ENCODE data around the gene LMNA.
"Not testable (repeated sequence)": the region's sequence is repeated elsewhere in the genome, so short reads cannot be mapped to it uniquely, and the experiment has no call there.

Gene LMNA

DNA sequence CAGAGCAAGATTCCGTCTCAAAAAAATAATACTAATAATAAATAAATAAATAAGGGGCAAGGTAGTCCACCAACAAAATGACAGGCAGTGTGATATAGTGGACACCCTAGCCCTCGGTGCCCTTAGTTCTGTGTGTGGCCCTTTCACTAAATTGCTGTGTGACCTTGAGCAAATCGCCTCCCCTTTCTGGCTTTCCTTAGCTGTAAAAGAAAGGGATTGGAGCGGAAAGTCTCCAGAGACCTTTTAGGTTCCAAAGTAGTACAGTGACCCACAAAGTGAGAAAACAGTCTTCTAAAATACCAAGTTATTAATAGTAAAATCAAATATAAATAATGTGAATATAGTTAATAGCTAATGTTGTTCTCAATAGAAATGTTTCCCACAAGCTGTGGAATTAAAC is 7.6 kb downstream of the LMNA start:
- no peak for DNase-seq (ENCODE audit: low read depth in 2 of 2)

DNA sequence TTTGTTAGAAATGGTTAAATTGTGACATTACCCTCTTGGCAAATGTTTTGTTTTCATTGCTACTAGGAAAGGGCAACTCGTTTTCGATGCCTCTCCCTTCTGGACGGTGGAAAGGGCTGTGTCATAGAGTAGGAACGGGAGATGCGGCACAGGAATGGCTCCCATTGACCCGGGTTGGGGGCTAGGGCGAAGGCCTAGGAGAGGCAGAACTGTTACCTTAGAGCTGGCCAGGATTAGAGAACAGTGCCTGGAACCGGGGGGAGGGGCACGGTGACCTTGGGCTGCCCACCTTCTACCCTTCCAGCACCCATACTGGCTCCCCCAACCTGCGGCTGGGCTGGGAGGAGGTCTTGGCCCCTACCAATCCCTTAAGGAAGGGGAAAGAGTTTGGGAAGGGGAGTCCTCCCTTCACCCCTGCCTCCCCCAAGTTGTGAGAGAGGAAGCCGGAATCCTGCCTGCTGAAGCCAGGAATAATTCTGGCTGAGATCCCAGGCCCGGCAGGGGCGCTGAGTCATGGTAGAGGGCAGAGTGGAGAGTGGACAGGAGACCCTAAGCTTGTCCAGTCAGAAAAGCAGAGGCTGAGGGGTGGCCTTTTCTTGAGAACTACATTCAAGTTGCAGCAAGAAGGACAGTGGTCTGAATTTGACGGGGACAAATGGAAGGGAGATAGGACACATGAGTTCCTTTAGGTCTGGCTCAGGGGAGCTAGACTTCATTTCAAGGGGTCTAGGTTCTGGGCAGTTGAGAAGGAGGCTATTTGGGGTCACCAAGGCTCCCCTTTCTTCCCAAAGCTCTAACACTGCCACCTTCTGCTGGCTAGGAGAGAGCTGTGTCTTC is 8.2 kb downstream of the LMNA start:
- DNase-seq (ENCODE audit: low read depth in 2 of 2): no peak

DNA sequence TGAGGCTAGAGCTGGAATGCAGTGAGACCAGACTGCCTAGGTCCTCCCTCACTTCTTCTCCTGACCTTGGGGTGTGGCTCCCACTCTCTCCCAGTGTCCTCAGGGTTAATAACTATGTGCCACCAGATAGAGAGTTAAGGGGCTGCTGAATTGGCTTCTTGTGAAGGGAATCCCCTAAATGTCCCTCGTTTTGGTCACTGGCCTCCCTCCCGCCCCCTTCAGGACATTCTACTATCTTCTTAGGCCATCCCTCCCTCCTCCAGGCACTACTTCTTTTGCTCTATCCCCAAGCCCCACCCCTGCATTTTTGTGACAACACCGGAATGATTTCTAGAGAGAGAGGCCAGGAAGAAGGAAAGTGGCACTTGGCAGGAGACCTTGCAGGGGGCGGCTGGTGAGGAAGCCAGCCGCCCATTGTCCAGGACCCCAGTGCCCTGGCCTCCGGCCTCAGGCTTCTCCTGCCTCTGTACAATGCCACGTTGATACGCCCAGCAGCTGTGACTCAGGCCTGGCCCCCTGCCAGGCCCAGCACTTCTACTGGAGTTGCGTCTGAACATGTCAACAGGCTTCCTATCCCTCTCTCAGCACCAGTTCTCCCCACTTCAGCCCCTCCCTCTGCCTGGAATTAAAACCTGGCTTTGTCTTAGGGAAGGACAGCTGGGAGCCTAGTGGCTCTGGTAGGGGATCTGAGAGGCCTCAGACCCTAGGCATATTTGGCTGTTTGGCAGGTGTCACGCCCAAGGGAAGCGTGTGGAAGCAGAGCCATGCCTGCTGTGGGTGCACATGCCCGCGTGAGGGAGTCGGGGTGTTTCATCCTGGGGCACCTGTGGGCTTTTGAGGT is 9.1 kb downstream of the LMNA start:
- DNase-seq (ENCODE audit: low read depth in 2 of 2): peak; percentile 36 to 50

DNA sequence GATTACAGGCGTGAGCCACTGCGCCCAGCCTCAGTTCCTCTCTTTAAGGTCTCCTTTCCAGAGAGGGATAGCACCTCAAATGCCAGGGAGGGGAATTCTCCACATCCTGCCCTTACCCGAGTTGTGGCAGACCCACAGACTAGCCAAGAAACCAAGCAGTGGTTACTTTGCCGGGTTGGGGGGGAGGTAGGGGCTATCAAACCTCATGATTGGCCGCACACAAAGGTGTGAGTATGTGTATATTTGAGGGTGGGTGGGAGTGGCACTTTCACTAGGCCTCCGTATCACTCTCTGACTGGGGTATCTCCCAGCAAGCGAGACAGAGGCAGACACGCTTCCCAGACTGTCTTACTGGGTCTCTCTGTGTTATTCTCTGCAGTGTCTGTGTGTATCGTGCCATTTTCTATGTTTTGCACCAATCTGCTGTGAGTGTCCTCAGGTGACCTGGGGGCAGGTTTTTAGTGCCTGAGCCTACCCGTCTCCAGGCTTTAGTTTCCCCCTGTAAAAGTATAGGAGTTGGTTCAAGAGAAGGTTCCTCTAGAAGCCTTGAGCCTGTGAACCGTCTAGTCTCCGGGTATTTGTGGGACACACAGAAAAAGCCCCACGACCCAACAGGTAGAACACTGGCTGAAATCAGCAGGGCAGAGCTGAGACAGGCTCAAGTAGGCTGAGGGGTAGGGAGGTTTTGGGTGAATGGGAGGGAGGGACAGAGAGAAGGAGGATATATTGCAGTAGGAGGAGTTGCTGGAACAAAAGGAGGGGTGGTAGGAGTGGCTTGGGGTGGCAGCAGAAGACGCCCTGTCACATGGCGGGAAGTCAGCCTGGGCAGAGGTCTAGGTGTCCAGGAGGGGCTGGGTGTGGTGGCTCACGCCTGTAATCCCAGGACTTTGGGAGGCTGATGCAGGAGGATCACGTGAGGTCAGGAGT is 10.3 kb downstream of the LMNA start:
- DNase-seq (ENCODE audit: low read depth in 2 of 2): no peak

DNA sequence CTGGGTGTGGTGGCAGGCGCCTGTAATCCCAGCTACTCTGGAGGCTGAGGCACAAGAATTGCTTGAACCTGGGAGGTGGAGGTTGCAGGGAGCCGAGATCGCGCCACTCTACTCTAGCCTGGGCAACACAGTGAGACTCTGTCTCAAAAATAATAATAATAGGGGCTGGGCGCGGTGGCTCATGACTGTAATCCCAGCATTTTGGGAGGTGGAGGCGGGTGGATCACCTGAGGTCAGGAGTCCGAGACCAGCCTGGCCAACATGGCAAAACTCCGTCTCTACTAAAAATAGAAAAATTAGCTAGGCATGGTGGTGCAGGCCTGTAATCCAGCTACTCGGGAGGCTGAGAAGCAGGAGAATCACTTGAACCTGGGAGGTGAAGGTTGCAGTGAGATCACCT is 11.0 kb downstream of the LMNA start:
- not testable (repeated sequence) for DNase-seq (ENCODE audit: low read depth in 2 of 2)

DNA sequence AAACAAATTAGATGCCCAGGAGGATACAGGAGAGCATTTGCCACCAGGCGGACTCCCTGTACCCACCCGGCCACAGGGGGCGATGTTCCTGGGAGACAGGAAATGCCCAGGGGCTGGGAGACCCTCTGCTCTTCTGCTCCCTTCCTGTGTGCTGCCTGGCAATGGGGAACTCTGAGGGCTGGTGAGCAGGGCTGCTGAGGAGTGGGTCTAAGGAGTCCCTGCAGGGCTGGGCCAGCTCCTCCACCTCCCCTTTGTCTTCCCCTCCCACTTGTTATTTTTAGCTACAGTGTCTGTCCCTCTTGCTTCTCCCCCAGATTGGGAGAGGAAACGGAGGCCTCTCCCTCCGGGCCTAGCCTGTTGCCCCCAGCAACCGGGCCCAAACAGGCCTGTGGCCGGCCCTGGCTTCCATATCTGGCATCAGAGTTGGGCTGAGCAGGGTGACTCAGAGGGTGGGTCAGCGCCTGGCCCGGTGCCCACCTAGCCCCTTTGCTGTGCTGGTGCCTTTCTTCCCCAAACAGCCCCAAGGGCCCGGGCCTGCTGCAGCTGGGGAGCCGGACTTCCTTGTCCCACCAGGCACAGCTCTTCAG is 11.6 kb downstream of the LMNA start:
- no peak for DNase-seq (ENCODE audit: low read depth in 2 of 2)

DNA sequence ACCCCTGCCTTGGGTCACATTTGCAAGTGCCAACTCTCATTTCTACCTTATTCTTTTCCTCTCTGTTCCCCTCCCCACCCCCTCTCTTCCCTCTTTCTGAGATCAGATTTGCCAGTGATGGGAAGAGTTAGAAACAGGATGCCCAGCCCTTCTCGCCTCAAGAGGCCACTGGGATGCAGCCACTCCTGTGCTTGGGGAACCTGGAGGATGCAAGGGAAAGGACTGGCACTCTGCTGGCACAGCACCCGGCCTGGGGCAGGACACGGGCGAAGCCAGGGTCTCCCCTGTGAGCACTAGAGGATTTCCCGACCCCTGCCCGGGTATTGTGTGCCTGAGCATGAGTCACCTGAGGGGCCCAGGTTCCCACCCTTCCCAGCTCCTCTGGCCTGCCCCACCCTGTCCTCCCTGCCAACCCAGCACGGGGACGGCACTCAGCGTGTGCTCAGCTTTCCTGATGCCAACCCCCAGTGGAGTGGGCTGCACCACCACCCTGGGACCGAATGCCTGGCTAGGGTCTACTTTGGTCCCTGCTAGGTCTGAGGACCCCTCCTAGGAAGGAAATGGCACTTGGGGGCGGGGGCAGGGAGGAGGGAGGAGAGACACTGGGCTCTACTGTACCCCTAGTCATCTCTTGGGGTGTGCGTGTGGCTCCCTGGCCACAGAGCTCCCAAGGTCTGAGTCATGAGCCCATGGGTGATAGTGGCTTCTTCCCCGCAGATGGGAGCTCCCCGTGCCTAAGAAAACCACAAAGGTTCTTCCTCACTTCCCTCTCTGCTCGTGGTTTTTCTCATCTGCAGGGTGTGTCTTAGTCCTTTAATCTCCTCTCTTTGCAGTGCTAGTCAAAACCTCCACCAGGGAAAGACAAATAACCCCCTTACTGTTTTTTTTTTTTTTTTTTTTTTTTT is 12.4 kb downstream of the LMNA start:
- peak; percentile 64 to 74 for DNase-seq (ENCODE audit: low read depth in 2 of 2)

DNA sequence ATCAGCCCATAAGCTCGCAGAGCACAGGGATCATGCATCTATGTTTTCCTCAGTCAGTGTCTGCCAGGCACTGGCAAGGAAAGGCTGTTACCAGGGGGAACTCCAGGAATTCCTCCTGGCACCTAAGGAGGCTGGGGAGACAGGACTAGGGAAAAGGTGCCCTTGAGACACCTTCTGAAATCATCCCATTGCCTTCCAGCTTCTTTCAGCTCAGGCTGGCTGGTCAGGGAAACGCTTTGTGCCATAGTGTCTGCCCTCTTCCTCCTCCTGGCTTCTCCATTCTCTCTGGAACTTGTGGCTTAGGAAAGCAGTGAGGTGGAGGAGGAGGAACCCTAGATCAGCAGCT is 13.8 kb downstream of the LMNA start:
- no peak for DNase-seq (ENCODE audit: low read depth in 2 of 2)

DNA sequence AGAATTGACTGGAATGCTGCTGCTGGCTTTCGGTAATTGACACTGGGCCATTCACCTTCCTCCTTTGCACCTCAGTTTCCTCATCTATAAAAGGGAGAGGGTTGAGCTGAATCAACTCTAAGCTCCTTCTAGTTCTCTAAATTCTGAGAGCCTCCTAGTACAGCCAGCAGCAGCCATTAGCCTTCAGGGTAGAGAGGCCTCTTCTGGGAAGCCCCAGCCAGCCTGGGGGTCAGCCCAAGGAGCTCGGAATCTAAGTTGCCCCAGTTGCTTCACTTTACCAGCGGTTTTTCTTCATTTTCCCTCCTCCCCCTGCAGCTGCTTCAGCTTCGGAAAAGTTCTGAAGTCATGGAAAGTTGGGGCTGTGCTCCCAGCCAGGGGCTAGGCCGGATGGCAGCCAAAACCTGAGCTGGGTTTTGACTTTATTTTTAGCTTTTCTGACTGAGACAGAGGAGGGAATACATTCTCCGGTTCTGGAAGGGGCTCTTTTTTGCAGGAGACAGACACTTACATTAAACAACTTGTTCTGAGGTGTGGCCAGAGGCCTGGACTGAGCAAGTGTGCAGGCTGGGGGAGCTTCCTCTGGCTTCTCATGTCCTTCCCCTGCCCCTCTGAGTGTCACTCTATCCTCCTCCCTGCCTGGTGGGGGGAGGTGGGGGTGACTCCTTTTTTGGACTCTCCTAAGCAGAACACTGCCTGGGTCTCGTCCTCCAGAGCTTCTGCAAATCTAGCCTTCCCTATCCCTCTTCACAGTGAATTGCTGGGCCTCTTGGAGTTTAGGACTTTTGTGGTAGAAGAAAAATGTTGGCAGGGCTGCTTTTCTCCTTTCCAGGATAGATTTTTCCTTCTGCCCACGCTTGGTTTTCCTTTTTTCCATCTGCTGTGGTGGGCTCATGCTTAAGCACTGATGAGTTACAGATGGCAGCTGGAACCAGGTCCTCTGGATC is 14.4 kb downstream of the LMNA start:
- no peak for DNase-seq (ENCODE audit: low read depth in 2 of 2)

DNA sequence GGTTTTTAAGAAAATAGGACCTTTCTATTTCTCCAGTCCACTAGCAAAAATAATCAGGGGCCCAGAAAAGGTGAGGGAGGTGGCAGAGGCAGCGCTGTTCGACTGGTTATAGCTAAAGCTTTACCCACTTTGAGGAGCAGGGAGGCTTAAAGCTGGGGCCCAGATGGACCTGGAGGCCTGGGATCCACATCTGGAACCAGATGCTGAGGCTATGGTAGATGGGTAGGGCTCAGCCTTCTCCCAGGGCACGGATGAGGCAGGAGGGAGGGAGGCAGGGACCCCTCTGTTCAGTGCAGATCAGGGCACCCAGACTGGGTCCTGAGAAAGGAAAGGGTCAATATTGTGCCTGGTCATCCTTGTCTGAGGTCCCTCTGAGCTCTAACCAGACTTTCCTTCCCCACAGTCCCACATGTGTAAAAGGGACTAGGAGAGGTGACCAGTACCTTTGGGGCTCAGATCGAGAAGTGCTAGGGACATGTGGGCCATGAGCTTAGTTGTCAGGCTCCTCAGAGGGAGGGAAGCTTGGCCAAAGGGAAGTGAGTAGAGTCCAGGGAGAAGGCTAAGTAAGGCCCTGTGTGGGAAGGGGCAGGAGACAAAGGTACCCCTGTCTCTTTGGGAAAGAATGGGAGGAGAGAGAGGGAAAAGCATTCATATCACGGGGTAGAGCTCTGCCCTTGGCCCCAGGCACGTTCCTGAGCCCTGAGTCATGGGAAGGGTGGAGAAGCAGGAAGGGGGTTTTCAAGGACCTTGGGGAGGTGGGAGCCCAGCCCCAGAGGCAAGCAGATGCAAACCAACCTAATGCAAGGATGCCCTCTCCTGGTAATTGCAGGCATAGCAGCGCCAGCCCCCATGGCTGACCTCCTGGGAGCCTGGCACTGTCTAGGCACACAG is 15.4 kb downstream of the LMNA start:
- peak; percentile 72 to 84 for DNase-seq (ENCODE audit: low read depth in 2 of 2)

DNA sequence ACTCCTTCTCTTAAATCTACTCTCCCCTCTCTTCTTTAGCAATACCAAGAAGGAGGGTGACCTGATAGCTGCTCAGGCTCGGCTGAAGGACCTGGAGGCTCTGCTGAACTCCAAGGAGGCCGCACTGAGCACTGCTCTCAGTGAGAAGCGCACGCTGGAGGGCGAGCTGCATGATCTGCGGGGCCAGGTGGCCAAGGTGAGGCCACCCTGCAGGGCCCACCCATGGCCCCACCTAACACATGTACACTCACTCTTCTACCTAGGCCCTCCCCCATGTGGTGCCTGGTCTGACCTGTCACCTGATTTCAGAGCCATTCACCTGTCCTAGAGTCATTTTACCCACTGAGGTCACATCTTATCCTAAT is 16.0 kb downstream of the LMNA start:
- no peak for DNase-seq (ENCODE audit: low read depth in 2 of 2)

DNA sequence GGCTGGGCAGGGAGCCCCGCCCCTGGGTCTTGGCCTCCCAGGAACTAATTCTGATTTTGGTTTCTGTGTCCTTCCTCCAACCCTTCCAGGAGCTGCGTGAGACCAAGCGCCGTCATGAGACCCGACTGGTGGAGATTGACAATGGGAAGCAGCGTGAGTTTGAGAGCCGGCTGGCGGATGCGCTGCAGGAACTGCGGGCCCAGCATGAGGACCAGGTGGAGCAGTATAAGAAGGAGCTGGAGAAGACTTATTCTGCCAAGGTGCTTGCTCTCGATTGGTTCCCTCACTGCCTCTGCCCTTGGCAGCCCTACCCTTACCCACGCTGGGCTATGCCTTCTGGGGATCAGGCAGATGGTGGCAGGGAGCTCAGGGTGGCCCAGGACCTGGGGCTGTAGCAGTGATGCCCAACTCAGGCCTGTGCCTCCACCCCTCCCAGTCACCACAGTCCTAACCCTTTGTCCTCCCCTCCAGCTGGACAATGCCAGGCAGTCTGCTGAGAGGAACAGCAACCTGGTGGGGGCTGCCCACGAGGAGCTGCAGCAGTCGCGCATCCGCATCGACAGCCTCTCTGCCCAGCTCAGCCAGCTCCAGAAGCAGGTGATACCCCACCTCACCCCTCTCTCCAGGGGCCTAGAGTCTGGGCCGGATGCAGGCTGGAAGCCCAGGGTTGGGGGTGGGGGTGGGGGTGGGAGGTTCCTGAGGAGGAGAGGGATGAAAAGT is 20.4 kb downstream of the LMNA start:
- DNase-seq (ENCODE audit: low read depth in 2 of 2): no peak

DNA sequence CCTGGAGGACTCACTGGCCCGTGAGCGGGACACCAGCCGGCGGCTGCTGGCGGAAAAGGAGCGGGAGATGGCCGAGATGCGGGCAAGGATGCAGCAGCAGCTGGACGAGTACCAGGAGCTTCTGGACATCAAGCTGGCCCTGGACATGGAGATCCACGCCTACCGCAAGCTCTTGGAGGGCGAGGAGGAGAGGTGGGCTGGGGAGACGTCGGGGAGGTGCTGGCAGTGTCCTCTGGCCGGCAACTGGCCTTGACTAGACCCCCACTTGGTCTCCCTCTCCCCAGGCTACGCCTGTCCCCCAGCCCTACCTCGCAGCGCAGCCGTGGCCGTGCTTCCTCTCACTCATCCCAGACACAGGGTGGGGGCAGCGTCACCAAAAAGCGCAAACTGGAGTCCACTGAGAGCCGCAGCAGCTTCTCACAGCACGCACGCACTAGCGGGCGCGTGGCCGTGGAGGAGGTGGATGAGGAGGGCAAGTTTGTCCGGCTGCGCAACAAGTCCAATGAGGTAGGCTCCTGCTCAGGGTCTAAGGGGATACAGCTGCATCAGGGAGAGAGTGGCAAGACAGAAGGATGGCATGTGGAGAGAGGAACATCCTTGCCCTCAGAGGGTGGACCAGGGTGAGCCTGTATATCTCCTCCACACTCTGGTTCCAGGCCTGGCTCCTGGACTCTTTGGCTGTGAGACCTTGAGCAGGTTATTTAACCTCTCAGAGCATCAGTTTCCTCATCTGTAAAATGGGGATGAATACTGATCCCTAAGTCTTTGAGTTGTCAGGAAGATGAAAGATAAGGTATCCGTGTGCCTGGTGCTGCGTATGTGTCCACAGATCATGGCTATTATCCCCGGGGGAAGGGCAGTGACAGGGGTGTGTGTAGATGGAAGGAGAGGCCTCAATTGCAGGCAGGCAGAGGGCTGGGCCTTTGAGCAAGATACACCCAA is 21.7 kb downstream of the LMNA start:
- no peak for DNase-seq (ENCODE audit: low read depth in 2 of 2)

DNA sequence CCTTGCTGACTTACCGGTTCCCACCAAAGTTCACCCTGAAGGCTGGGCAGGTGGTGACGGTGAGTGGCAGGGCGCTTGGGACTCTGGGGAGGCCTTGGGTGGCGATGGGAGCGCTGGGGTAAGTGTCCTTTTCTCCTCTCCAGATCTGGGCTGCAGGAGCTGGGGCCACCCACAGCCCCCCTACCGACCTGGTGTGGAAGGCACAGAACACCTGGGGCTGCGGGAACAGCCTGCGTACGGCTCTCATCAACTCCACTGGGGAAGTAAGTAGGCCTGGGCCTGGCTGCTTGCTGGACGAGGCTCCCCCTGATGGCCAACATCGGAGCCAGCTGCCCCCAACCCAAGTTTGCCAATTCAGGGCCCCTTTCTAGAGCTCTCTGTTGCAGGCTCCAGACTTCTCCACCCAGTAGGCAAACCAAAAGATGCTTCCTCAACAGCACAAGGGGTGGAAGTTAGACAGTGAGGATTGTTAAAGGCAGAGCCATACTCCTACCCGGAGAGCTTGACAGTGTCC is 22.5 kb downstream of the LMNA start:
- no peak for DNase-seq (ENCODE audit: low read depth in 2 of 2)

DNA sequence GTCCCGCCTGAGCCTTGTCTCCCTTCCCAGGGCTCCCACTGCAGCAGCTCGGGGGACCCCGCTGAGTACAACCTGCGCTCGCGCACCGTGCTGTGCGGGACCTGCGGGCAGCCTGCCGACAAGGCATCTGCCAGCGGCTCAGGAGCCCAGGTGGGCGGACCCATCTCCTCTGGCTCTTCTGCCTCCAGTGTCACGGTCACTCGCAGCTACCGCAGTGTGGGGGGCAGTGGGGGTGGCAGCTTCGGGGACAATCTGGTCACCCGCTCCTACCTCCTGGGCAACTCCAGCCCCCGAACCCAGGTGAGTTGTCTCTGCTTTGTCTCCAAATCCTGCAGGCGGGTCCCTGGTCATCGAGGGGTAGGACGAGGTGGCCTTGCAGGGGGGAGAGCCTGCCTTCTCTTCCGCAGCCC is 24.0 kb downstream of the LMNA start:
- no peak for DNase-seq (ENCODE audit: low read depth in 2 of 2)
